HG03575 (cell line): ENCODE results near the gene SPANXA1.
"Not testable (repeated sequence)": the region's sequence is repeated elsewhere in the genome, so short reads cannot be mapped to it uniquely, and the experiment has no call there.

Source experiments
- ATAC-seq: cut with Tn5 transposase; IDR thresholded peaks from one replicate; pipeline ENCODE4 v1.9.1; 2021; ENCODE audit not compliant: unreplicated experiment, insufficient number of reproducible peaks, low FRiP score; ENCODE audit errors: extremely low read depth

SPANXA1 gene

GRCh38 chrX:141584638-141585037 lies at the start of gene SPANXA1:
SPANXA1 (minus strand) TSS chrX:141584738; CDS start chrX:141584678, 60 bp downstream.
- not testable (repeated sequence) for ATAC-seq

GRCh38 chrX:141632124-141632523 lies 47.6 kb upstream of the SPANXA1 start:
- ATAC-seq = no peak

- no peak for ATAC-seq
Measured at GRCh38 chrX:141619336-141619735, 34.8 kb upstream of the SPANXA1 start.

- no peak for ATAC-seq
Measured at GRCh38 chrX:141609111-141609510, 24.6 kb upstream of the SPANXA1 start.

GRCh38 chrX:141589408-141589807 lies 4.9 kb upstream of the SPANXA1 start, which contains the start of gene SPANXA2:
SPANXA2 (plus strand) TSS chrX:141589708; CDS start chrX:141589768, 60 bp downstream.
- not testable (repeated sequence) for ATAC-seq

- ATAC-seq = not testable (repeated sequence)
Measured at GRCh38 chrX:141542551-141542950, 42.0 kb downstream of the SPANXA1 start.
